LHCN-M2 (cell line): Measurements from ENCODE around the gene LRRC4B. TPM values are rescaled to one million over a fixed set of nuclear protein-coding genes. Genes with fewer than 3 reads are reported as not detected.
"Not testable (repeated sequence)": the region's sequence is repeated elsewhere in the genome, so short reads cannot be mapped to it uniquely, and the experiment has no call there.

Source experiments
- DNase-seq: peaks from one replicate; pipeline ENCODE4 v3.0.0-alpha.2; 2012; ENCODE audit warnings: low read depth
- total RNA-seq: library from RNA; depleted of rRNA; stranded (reverse); fragments of >200 nt; gene quantifications from 2 replicates; pipeline ENCODE4 v1.2.3, GENCODE V29; 2014

The LRRC4B gene
- total RNA-seq, 1 experiment from 2014 or later = not detected

- not testable (repeated sequence) for DNase-seq
Observed at GRCh38 chr19:50528052-50528451, 40.2 kb downstream of the LRRC4B start.

DNA sequence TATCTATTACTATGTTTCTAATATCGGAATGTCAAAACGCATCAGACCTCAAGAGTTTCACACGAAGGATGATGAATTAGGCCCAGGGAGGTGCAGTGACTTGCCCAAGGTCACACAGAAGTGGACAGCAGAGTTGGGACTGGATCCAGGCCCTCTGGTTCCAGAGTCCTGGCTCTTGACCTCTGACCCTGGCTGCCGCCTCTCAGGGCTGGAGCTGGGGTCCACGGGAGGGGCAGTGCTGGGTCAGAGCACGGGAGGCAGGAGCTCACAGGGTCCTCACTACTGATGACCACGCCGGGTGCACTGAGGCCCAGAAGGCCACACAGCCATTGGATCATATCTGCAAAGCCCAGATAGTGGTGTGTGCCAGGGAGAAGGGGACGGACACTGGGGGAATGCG lies 45.4 kb downstream of the LRRC4B start:
- DNase-seq = no peak

GRCh38 chr19:50520822-50521465 lies 47.3 kb downstream of the LRRC4B start:
- no peak for DNase-seq

GRCh38 chr19:50519006-50519575 lies 49.1 kb downstream of the LRRC4B start:
- DNase-seq = no peak

GRCh38 chr19:50518091-50519005 lies 49.9 kb downstream of the LRRC4B start:
- DNase-seq = no peak

GRCh38 chr19:50517704-50518075 lies 50.5 kb downstream of the LRRC4B start:
- no peak for DNase-seq

DNA sequence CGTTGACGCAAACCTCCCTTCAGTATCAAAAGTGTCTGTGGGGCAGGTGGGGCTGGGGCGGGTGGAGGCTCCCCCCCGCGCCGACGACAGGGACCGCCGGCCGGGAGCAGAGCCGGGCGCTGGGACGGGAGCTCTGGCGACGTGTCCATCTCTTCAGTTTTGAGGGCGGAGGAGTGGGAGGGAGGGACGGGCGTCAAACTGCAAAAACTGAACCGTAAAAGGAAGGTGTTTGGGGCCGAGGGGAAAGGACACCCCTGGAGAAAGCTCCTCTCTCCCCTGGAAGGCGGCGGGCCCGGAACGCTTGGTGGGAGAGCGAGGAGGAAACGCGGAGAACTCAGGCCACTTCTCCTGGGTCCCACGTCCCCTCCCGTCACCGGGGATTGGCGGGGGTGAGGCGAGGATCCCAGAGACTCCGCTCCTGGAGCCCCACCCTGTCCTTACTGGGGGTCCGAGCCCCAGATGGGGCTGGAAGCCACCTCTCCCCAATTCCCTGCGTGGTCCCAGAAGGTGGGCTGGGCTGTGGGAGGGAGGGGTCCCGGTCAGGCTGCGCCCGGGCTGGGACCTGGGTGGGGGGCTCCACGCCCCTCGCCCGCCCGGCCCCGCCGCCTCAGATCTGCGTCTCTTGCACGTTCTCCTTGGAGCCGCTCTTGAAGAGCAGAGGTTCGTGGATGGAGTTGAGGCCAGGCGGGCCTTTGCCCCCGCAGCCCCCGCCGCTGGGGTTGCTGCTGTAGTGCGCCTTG lies 51.1 kb downstream of the LRRC4B start:
- no peak for DNase-seq

GRCh38 chr19:50516456-50516855 lies 51.8 kb downstream of the LRRC4B start:
- DNase-seq = no peak

- DNase-seq = no peak
Observed at GRCh38 chr19:50515168-50515561, 53.1 kb downstream of the LRRC4B start.

DNA sequence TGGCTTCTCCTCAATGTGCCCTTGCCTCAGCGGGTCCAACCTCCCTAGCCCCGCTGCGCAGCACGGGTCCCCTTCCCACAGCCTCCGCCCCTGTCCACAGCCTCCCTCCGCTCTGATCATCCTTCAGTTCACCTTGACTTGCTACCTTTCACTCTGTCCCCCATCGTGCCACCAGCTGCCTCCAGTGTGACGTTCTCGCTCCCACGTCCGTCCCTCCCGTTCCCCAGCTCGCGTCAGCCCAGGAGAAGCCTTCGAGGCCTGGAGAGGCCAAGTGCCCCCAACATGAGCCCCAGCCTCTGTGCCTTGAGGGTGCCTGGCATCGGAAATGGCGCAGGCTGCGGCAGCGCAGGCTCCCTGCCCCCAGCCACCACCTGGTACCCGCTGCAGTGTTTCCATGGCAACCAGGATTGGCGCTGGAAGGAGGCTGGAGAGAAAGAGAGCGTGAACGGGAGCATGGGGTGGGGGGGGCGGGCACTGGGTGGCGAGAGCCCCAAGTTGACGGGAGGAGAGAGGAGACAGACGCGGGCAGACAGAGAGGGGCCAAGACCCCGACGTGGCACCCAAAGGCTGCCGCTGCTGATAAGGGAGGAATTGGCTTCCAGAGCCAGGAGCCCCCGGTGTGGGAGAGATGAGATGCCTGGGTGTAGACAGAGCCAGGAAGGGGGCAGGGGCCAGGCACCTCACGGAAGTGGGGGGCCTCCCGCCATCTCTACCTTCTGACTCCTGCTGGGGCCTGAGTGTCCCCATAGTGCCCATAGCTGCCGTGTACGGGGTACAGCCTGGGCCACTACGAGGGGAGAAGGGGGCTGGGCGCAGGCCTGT lies 53.7 kb downstream of the LRRC4B start:
- no peak for DNase-seq

DNA sequence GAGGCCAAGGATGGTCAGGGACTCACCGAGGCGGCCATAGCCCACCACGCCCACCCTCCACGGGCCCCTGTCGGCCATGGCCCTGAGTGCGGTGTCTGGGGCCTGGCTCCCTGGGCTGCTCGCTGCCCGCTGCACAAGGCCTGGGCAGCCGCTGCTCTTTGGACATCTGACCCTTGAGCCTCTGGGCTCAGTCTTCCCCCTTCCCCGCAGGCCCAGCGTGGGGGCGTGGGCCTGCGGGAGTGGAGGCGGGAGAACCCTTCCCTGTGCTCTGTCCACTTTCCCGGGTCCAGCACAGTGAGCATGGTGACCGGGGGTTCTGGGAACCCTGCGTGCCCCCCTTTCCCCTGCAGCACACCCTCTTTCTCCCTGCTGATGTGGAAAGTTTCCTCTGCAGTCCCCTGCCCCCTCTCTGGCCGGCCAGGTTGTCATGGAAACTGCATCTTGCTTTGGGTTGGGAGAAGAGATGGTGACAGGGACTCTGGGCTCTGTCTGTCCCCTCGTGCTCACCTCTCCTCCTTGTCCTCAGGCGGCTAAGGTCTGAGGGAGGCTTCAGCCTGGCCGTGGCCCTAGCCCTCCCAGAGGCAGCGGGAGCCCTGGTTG lies 54.4 kb downstream of the LRRC4B start, which contains the start of gene ASPDH:
Gene ASPDH, minus strand, starts transcription at position 168 of the 600 bp plus-strand sequence. Its CDS starts 90 bp downstream, at position 78.
- DNase-seq = no peak

DNA sequence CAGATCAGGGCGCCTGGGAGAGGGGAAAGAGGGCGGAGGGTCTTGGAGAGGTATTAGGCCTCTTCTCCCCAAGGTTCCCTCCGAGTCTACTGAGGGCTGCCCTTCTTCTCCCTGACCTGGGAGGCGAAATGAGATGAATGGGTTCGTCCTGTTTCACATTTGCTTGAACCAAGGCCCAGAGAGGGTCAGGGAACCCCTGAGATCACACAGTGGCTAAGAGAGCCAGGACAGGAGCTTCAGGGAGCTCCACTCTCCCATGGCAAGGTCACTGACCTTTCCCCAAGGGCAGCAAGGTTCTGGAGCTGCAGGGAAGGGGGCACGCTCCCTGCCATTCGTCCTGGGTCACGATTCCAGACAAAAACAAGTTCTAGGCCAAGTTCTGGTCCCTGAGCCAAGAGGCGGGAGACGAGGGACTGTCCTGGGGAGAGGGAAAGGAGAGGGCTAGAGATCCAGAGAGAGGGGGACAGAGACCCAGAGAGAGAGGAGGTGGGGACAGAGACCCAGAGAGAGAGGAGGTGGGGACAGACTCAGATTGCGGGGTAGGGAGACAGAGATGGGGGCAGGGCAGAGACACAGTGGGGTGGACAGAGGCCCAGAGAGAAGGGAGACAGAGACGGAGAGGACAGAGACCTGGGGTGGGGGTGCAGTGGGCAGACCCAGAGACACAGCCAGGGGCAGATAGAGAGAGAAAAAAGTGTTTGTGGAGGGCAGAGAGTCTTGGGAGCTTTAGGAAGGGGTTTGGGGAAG lies 55.1 kb downstream of the LRRC4B start:
- DNase-seq = no peak

DNA sequence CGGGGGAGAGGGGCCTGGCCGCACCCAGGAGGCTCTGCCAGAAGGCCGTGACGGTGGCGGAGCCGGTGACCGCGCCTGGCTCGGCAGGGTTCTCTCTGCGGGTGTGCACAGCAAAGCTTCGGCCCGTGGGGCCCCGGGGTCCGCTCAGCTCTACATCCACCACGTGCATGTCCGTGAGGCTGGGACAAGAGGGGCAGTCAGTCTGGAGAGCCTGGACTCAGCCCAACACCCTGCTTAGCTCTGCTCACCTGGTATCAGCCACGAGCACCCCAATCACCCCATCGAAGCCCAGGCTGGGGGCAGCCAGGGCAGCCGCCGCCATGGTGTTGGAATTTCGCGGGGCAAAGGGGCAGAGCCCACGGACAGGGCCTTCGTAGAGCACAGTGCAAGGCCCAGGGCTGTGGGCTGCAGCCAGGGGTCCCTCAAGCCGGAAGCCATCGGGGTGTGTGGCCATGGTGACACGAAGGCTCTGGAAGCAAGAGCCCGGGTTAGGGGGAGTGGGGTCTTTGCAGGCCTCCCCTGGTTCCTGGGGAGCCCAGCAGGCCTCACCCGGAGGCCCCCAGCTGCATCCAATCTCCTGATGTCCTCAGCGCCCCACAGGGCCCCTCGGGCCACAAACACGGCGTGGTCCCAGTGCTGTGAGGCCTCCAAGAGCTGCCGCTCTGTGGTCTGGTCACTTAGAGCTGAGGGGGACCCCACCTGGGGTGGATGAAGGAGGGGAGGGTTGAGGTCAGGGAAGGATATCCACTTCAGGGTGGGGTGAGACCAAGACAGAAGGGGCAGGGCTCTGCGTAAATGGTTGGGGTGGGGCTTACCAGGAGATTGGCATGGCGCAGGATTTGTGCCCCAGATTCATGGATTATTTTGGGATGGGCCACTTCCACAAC lies 55.9 kb downstream of the LRRC4B start:
- no peak for DNase-seq

GRCh38 chr19:50511069-50511822 lies 57.0 kb downstream of the LRRC4B start, which contains the start of gene JOSD2:
Gene JOSD2, minus strand, starts transcription at chr19:50511191. Its CDS starts 760 bp downstream, at chr19:50510431.
- peak; percentile 99 for DNase-seq

- DNase-seq = no peak
Observed at GRCh38 chr19:50510700-50511068, 57.6 kb downstream of the LRRC4B start.

- no peak for DNase-seq
Observed at GRCh38 chr19:50510121-50510670, 58.0 kb downstream of the LRRC4B start.

DNA sequence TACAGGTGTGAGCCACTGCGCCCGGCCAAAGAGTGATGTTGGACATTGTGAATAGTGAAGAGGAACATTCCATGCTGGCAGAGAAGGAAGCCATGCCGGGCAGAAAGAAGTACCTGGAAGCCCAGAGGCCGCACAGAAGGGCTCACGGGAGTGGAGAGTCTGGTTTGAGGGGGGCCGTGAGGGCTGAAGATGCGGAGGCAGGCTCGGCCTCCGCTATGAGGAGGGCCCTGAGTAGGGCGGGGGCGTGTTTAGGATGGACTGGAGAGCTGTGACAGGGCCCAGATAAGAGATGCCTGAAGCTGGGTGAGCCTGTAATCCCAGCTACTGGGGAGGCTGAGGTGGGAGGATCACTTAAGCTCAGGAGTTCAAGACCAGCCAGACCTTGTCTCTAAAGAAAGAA lies 58.9 kb downstream of the LRRC4B start:
- DNase-seq = no peak

DNA sequence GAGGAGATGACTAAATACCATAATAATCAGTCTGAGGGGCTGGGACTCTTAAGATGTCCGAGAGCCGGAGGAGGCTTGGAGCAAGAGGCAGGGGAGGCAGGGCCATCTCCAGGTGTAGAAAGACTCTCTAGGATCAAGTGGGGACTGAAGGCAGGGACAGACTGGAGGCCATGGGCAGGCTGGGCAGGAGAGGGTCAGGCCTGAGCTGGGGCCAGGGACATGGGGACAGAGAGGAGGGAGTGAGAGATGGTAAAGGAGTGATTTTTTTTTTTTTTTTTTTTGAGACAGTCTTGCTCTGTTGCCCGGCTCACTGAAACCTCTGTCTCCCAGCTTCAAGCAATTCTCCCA lies 59.4 kb downstream of the LRRC4B start:
- no peak for DNase-seq
